Activated T-cell treated with anti-CD3 and anti-CD28 coated beads for 24 hours (primary cell): ENCODE results near the gene MLYCD.

Experiments
- DNase-seq: peaks from one replicate; pipeline ENCODE4 v3.0.0-alpha.2; 2020; ENCODE audit warnings: low read depth

Gene MLYCD

DNA sequence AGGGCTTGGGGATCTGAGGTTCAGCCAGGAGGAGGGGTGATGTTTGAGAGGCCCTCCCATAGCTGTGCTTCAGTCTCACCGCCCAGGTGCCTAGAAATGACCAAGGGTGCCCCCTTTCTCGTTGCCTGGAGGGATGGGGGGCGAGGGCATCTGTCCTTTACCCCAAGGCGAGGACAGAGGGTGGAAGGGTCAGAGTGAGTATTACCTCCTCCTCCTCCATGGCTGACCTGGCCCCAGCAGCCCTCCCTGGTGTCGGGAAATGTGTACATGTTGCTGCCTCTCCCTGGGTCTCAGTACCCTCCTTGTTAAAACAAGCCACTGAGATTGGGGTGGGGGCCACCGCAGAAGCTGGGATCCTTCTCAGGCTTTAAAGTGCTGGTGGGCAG, 71.5 kb downstream of the MLYCD start:
- no peak for DNase-seq

GRCh38 chr16:83971165-83972130, 72.5 kb downstream of the MLYCD start:
- DNase-seq: no peak

- no peak for DNase-seq
Observed at GRCh38 chr16:83972256-83973008, 73.5 kb downstream of the MLYCD start.

DNA sequence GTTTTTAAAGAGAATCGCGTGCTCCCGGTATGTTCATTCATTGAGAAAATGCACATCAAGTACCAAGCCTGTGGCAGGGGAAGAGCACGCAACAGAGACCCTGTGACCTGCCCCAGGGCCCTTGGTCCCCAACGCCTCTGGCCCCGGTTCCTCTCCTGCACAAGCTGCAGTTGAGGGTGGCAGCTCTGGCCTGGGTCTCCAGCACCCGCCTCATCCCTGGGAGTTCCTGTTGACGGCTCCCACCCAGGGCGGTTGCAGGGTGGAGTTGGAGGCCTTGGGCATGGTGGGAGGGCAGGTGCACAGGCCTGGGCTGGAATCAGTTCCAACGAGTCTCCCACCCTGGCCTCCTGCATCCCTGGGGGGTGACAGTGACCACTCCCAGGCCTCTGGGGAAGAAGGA, 74.2 kb downstream of the MLYCD start:
- DNase-seq: no peak

- DNase-seq: no peak
Observed at GRCh38 chr16:83973581-83974385, 74.9 kb downstream of the MLYCD start.

- no peak for DNase-seq
Observed at GRCh38 chr16:83974475-83974874, 75.6 kb downstream of the MLYCD start.

DNA sequence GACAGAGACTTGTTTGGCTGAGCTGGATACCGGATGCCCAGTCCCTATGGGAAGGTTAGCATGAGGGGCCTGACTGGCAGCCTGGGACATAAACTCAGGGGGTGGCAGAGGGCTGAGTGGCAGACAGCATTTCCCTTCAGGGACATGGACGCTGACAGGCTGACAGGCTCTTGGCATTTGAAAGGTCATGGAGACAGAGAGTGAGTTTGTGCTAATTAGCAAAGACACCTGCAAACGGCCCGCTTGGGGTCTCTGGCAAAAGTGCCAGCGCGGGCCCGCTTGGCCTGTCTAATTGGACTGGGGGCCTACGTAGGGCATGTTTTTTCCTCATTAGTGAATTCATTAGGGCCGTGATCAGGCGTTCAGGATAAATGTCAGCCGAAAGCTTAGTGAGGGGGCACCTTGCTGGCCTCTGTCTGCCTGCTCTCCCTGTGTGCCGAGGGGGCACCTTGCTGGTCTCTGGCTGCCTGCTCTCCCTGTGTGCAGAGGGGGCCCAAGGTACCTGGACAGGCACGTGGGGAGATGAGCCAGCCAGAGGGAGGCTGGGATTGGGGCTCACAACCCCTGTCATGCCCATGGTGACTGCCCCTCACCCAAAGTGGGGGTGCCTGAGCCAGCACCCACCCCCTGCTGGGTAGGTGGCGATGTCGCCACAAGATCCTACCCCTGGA, 76.8 kb downstream of the MLYCD start:
- DNase-seq: no peak
